PC-3 (cell line): ENCODE data around the gene MRPL40.

ENCODE experiments used
- EZH2 ChIP-seq: fragments of 300-600 bp; sonication (generic); IDR thresholded peaks from one replicate; pipeline ENCODE4 v1.6.1; 2017; ENCODE audit warnings: antibody characterized with exemption, mild to moderate bottlenecking, low read length; ENCODE audit not compliant: unreplicated experiment
- EZH2phosphoT487 ChIP-seq: fragments of 300-600 bp; sonication (generic); IDR thresholded peaks from 2 replicates; pipeline ENCODE4 v1.6.1; 2018; ENCODE audit warnings: mild to moderate bottlenecking, antibody characterized with exemption, low read length, borderline replicate concordance
- TF ChIP-seq, protein P1 (sequence below): fragments of 300-600 bp; sonication (generic); conservative IDR thresholded peaks from 2 replicates; pipeline ENCODE4 v1.5.1; 2017; ENCODE audit warnings: antibody characterized with exemption, low read depth, mild to moderate bottlenecking, low read length

DNA sequence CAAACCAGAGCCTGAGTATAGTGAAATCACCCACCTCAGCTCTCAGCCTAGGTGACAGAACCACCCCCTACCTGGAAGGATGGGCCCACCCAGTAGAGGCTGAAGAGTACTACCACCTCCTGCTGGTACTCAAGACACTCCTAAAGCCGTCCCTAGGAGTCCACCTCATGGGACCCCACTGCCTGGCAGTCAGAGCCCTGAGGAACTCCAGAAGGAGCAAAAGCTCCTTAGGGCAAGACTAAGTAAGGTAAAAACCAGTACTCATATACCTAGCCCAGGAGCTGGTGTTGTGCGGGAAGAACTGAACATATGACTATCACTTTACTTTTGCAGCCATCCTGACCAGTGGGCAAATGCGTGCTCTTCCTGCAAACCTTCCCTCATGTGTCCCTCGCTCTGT is 37.1 kb upstream of the MRPL40 start:
- TF ChIP-seq, protein P1, sequence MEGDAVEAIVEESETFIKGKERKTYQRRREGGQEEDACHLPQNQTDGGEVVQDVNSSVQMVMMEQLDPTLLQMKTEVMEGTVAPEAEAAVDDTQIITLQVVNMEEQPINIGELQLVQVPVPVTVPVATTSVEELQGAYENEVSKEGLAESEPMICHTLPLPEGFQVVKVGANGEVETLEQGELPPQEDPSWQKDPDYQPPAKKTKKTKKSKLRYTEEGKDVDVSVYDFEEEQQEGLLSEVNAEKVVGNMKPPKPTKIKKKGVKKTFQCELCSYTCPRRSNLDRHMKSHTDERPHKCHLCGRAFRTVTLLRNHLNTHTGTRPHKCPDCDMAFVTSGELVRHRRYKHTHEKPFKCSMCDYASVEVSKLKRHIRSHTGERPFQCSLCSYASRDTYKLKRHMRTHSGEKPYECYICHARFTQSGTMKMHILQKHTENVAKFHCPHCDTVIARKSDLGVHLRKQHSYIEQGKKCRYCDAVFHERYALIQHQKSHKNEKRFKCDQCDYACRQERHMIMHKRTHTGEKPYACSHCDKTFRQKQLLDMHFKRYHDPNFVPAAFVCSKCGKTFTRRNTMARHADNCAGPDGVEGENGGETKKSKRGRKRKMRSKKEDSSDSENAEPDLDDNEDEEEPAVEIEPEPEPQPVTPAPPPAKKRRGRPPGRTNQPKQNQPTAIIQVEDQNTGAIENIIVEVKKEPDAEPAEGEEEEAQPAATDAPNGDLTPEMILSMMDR = no peak
- TF ChIP-seq EZH2phosphoT487 = no peak
- TF ChIP-seq EZH2 = no peak
